Hepatocyte (in vitro differentiated cells): Measurements from ENCODE around the gene FGGY. TPM values are rescaled to one million over a fixed set of nuclear protein-coding genes. Genes with fewer than 3 reads are reported as not detected.

Experiments used
- DNase-seq: peaks from one replicate; pipeline ENCODE4 v3.0.0-alpha.2; 2016; ENCODE audit warnings: low spot score
- H2AFZ ChIP-seq: fragments of 200-600 bp; sonication (generic); 2 replicates; pipeline ENCODE4 v1.6.0; 2016; ENCODE audit warnings: antibody characterized with exemption, mild to moderate bottlenecking
- H3K27ac ChIP-seq: fragments of 200-600 bp; sonication (generic); 2 replicates; pipeline ENCODE4 v1.5.1; 2016; ENCODE audit warnings: mild to moderate bottlenecking
- H3K27me3 ChIP-seq: fragments of 200-600 bp; sonication (generic); 2 replicates; pipeline ENCODE4 v1.6.1; 2016
- H3K36me3 ChIP-seq: fragments of 200-600 bp; sonication (generic); replicated peaks from 2 replicates; pipeline ENCODE4 v1.5.1; 2016; ENCODE audit warnings: low read depth; ENCODE audit not compliant: insufficient read depth
- H3K4me1 ChIP-seq: fragments of 200-600 bp; sonication (generic); 2 replicates; pipeline ENCODE4 v1.5.1; 2016; ENCODE audit warnings: mild to moderate bottlenecking, moderate library complexity; ENCODE audit not compliant: insufficient read depth
- H3K4me2 ChIP-seq: fragments of 200-600 bp; sonication (generic); 2 replicates; pipeline ENCODE4 v1.6.0; 2016
- H3K4me3 ChIP-seq: fragments of 200-600 bp; sonication (generic); 2 replicates; pipeline ENCODE4 v1.5.1; 2016; ENCODE audit warnings: mild to moderate bottlenecking
- H3K79me2 ChIP-seq: fragments of 200-600 bp; sonication (generic); 2 replicates; pipeline ENCODE4 v1.6.0; 2017; ENCODE audit warnings: mild to moderate bottlenecking
- H3K9me2 ChIP-seq: fragments of 200-600 bp; sonication (generic); replicated peaks from 2 replicates; pipeline ENCODE4 v1.6.0; 2017; ENCODE audit warnings: mild to moderate bottlenecking; ENCODE audit not compliant: insufficient read depth
- H3K9me3 ChIP-seq: fragments of 200-600 bp; sonication (generic); 2 replicates; pipeline ENCODE4 v1.5.1; 2016; ENCODE audit warnings: low read depth, mild to moderate bottlenecking
- H4K20me1 ChIP-seq: fragments of 200-600 bp; sonication (generic); 2 replicates; pipeline ENCODE4 v1.6.0; 2016; ENCODE audit warnings: mild to moderate bottlenecking; ENCODE audit not compliant: insufficient read depth, poor library complexity, severe bottlenecking
- CTCF ChIP-seq: fragments of 200-600 bp; sonication (generic); IDR thresholded peaks from 2 replicates; pipeline ENCODE4 v1.5.1; 2016; ENCODE audit warnings: antibody characterized with exemption, mild to moderate bottlenecking; ENCODE audit not compliant: poor library complexity
- EZH2 ChIP-seq: fragments of 200-600 bp; sonication (generic); IDR thresholded peaks from 2 replicates; pipeline ENCODE4 v1.6.1; 2016; ENCODE audit warnings: antibody characterized with exemption, mild to moderate bottlenecking, borderline replicate concordance
- EZH2phosphoT487 ChIP-seq: fragments of 200-600 bp; sonication (generic); IDR thresholded peaks from one replicate; pipeline ENCODE4 v1.6.1; 2018; ENCODE audit warnings: antibody characterized with exemption, mild to moderate bottlenecking, low read depth, moderate library complexity; ENCODE audit not compliant: unreplicated experiment, severe bottlenecking
- WGBS: methylation state at CpG from one replicate; pipeline ENCODE4 v1.1.6; 2016; ENCODE audit warnings: low lambda C conversion rate; ENCODE audit errors: missing lambda C conversion rate; 5-methylcytosine and 5-hydroxymethylcytosine counted together
- polyA plus RNA-seq: library from polyadenylated mRNA; unstranded; fragments of >200 nt; fragmentation: Nextera tagmentation; extraction: Ambion mirVana; gene quantifications from 2 replicates; pipeline ENCODE4 v1.2.1, GENCODE V29; 2016
- total RNA-seq: library from RNA; depleted of rRNA; stranded (reverse); fragments of >200 nt; gene quantifications from 2 replicates; pipeline ENCODE4 v1.2.3, GENCODE V29; 2014

Gene FGGY
- total and polyA plus RNA-seq, 2 experiments from 2014 or later: 18.0 to 20.6 TPM

GRCh38 chr1:59309795-59310548 is 13.1 kb downstream of the FGGY start:
- Histone ChIP-seq H3K4me1 (peaks cover 4% of the 10 kb centered on the region), H3K27ac (no peak overlapping the region), H4K20me1 (no peaks in the 10 kb centered on the region), H3K4me2 (no peak overlapping the region), H3K9me3 (peaks cover under 1% of the 10 kb centered on the region), H3K4me3 (no peak overlapping the region), H3K27me3 (no peaks in the 10 kb centered on the region), H3K9me2 (no peaks in the 10 kb centered on the region), H3K36me3 (no peaks in the 10 kb centered on the region), H2AFZ (no peak overlapping the region), H3K79me2 (no peaks in the 10 kb centered on the region)
- WGBS: 96% methylated on average over 5 of the region's 5 CpGs
- TF ChIP-seq EZH2phosphoT487: no peak
- no peak for TF ChIP-seq EZH2
- no peak for TF ChIP-seq CTCF
- no peak for DNase-seq

GRCh38 chr1:59310549-59311250 is 13.8 kb downstream of the FGGY start:
- no peak for DNase-seq
- Histone ChIP-seq H3K79me2 (no peaks in the 10 kb centered on the region), H4K20me1 (no peaks in the 10 kb centered on the region), H3K27ac (no peak overlapping the region), H3K9me3 (no peaks in the 10 kb centered on the region), H3K9me2 (no peaks in the 10 kb centered on the region), H3K36me3 (no peaks in the 10 kb centered on the region), H3K4me2 (no peak overlapping the region), H3K4me1 (peaks cover 11% of the 10 kb centered on the region), H3K27me3 (no peaks in the 10 kb centered on the region), H3K4me3 (no peak overlapping the region), H2AFZ (no peak overlapping the region)
- TF ChIP-seq EZH2phosphoT487: no peak
- TF ChIP-seq EZH2: no peak
- no peak for TF ChIP-seq CTCF
- WGBS: 92% methylated on average over 5 of the region's 5 CpGs

GRCh38 chr1:59314776-59315528 is 18.1 kb downstream of the FGGY start:
- Histone ChIP-seq H3K79me2 (no peaks in the 10 kb centered on the region), H3K36me3 (no peaks in the 10 kb centered on the region), H2AFZ (no peak overlapping the region), H3K4me3 (no peak overlapping the region), H4K20me1 (no peaks in the 10 kb centered on the region), H3K9me3 (no peaks in the 10 kb centered on the region), H3K9me2 (no peaks in the 10 kb centered on the region), H3K27ac (peak overlapping the region; percentile 47), H3K4me1 (peaks cover 31% of the 10 kb centered on the region), H3K27me3 (no peaks in the 10 kb centered on the region), H3K4me2 (peak overlapping the region; percentile 55)
- WGBS: 97% methylated on average over 2 of the region's 2 CpGs
- TF ChIP-seq CTCF (no peak), EZH2phosphoT487 (no peak), EZH2 (no peak)
- DNase-seq: no peak
